Activated CD4-positive, alpha-beta T cell treated with anti-CD3 and anti-CD28 coated beads for 4 hours (primary cell): ENCODE measurements around the gene NAT10.

Source experiments
- DNase-seq, 2 donors: peaks; one replicate each; pipeline ENCODE4 v3.0.0-alpha.2; 2020

NAT10 gene

DNA sequence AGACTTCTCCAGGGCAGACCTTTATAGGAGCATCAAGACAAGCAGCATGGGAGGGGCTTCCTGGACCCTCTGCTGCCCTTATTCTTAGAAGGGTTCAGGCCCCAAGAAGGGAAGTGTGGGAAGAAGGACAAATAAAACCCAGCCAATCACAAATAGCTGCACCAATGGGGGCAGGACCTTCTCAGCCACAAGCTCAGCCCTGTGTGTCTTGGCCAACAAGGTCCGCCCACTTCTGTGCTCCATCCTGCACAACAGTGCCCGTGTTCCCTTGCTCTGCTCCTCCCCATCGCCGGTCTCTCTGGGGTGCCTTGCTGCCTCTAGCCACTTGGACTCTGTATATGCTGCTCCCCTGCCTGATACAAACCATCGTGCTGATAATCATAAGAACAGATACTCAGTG, 86.1 kb downstream of the NAT10 start:
- DNase-seq: no peak

DNA sequence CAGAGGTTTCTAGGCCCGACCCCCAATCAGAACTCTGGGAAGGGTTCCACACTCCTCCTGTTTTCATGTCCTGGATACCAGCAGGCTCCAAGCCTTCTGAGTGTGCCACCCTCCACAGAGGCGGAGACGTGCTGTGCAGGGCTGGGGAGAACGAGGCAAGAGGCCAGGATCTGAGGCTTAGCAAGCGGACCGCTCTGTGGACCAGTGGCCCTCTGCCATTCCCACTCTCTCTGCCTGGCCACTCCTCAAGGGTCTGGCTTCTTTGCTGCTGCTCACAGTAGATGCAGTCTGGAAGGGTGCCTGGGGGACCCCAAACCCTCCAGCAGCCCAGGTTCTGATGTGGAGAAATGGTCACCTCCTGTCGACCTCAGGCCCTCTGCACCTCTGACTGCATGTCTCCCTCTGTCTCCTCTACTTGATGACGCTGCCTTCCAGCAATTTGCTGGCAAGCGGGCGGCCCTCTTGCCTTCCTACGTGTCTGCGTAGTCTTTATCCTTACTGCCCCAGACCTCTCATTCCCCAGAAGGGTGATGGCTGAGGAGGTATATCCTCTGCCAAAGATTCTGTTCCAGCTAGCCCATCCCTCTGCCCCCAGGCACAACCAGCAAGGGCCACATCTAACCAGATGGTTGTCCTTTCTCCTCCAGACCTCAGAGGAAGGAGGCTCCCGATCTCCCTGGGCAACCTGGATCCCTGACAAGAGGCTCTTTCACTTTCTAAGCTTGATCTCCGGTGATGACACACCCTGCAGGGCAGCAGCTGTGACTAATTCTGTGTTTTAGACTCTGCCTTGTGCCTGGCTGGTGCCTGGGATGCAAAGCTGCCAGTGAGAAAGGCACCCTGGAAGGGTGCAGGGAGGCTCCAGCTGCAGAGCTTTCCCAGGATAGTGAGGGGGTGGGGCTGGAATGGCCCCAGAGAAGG, 87.3 kb downstream of the NAT10 start:
- no peak for DNase-seq

DNA sequence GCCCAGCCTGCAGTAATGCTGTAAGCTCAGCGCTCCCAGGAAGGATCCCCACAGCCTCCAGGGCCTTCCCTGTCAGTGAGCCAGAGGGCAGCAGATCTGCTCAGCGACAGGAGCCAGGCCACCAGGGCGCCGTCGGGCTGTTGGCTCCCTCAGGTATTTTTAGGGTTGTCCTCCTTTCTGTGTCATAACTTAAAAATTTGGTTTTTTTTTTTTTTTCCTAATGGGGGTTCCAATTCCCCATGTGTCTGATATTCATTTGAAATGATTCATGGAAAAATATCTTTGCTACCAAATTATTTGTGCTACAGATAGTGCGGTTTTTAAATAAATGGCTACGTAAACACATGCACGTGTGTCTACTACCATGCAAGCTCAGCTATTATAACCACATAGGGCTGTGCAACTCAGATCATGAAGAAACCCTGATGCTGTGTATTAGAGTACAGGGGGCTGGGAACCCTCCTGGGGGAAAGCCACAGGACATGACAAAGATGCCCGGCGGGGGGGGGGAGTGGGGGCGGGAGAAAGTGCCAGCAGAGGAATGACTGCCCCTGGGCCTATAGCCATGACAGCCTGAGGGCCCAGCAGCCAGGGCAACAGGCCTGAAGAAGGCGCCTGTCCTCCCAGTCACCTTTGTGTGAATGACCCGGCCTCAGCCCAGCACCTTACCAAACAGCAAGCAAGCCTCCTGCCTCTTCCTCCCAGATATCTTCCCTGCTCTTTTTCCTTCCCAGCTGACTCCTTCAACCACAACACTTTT, 89.3 kb downstream of the NAT10 start:
- DNase-seq: no peak
